Measurements from ENCODE around the gene C1QTNF6. TPM values are rescaled to one million over a fixed set of nuclear protein-coding genes. Genes with fewer than 3 reads are reported as not detected.

Gene C1QTNF6
- total RNA-seq, 2 experiments from 2014 or later = 7.3 to 19.6 TPM

DNA sequence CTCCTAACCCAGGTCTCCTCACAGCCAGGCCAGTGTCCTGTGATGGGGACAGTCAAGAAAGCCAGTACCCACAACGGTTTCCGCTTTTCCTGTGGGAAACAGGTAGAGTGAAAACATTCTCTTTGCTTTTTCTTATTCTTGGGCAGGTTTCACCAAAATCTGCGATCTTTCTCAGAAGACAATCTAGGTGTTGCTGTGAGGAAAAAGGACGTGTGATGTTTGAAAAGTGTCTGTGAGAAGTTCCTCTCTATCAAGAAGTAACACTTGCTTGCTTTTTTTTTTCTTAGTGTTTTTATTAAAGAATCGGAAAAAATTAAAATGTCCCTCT, 29.1 kb downstream of the C1QTNF6 start:
- Histone ChIP-seq H3K36me3 (ENCODE audit: insufficient read depth, low read length) (no peaks in the 10 kb centered on the region), H3K4me3 (ENCODE audit: low read depth, low read length, poor library complexity, severe bottlenecking) (no peak overlapping the region), H2AFZ (ENCODE audit: low read length) (no peak overlapping the region), H3K27ac (ENCODE audit: low read depth, low read length, poor library complexity, severe bottlenecking) (no peak overlapping the region), H3K9me3 (ENCODE audit: low read length) (peaks cover 15% of the 10 kb centered on the region; the same call in 1 of the 2 replicates), H3K79me2 (ENCODE audit: insufficient read depth, low read depth, low read length) (no peaks in the 10 kb centered on the region), H3K4me2 (ENCODE audit: low read length) (no peak overlapping the region), H3K4me1 (ENCODE audit: insufficient read depth, low read length, poor library complexity, severe bottlenecking) (peaks cover under 1% of the 10 kb centered on the region), H4K20me1 (ENCODE audit: insufficient read depth, low read length) (no peaks in the 10 kb centered on the region), H3K9me2 (ENCODE audit: insufficient read depth, low read length) (no peaks in the 10 kb centered on the region)
- intact Hi-C loops (cut with micrococcal nuclease; ENCODE audit: unreplicated experiment) = no loop called here
- DNase-seq (ENCODE audit: low spot score) = no peak
- POLR2A ChIA-PET = no interaction called here
- no TSS peak for BruUV-seq (replicated peaks)
- no peak for TF ChIP-seq EZH2phosphoT487 (IDR thresholded peaks at IDR 0.05; ENCODE audit: borderline replicate concordance, low read depth, low read length)
- TF ChIP-seq, protein P1, sequence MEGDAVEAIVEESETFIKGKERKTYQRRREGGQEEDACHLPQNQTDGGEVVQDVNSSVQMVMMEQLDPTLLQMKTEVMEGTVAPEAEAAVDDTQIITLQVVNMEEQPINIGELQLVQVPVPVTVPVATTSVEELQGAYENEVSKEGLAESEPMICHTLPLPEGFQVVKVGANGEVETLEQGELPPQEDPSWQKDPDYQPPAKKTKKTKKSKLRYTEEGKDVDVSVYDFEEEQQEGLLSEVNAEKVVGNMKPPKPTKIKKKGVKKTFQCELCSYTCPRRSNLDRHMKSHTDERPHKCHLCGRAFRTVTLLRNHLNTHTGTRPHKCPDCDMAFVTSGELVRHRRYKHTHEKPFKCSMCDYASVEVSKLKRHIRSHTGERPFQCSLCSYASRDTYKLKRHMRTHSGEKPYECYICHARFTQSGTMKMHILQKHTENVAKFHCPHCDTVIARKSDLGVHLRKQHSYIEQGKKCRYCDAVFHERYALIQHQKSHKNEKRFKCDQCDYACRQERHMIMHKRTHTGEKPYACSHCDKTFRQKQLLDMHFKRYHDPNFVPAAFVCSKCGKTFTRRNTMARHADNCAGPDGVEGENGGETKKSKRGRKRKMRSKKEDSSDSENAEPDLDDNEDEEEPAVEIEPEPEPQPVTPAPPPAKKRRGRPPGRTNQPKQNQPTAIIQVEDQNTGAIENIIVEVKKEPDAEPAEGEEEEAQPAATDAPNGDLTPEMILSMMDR (conservative IDR thresholded peaks at IDR 0.05; ENCODE audit: low read length) = no peak
- CTCF ChIA-PET (ENCODE audit: unreplicated experiment) = no interaction called here

DNA sequence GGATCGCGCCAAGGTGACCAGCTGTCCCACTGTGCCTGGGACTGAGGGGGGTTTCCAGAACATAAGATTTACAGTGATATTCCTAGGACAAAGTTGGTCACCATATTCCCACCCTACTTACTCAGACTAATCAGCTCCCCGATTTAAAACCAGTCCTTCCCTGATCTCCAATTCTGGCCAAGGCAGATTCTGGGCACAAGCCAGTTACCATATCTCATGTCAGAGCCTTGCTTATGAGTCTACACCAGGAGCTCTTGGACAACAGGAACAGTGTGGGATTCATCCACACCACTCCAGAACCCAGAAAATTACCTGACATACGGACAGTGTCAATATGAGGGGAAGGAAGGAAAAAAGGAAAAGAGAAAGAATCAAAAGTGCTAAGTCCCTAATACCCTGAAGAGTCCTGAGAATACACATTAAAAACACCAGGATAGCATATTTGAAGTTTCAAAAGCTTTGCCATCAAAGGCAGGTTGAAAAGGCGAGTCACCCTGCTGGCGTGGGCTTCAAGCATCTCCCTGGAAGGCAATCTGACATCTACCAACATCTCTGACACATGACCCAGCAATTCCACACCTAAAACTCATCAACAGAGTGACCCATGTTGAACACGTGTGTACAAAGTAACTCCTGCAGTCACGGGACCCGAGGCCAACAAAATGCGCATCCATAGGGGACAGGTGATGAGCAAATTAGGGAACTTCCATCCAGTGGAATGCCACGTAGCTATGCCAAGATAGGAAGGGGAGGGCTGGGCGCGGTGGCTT, 30.3 kb downstream of the C1QTNF6 start:
- CTCF ChIA-PET (ENCODE audit: unreplicated experiment) = interaction anchor here (0.6 kb wide), 1 partner anchor 44 kb away, joined by 3 read pairs; no protein-coding TSS in a partner anchor
- TF ChIP-seq, protein P1 (conservative IDR thresholded peaks at IDR 0.05; ENCODE audit: low read length) = no peak
- no peak for TF ChIP-seq EZH2phosphoT487 (IDR thresholded peaks at IDR 0.05; ENCODE audit: borderline replicate concordance, low read depth, low read length)
- no peaks in the 10 kb centered on the region for H3K36me3 ChIP-seq (ENCODE audit: insufficient read depth, low read length)
- H2AFZ ChIP-seq (ENCODE audit: low read length) = no peak overlapping the region
- H3K4me2 ChIP-seq (ENCODE audit: low read length) = no peak overlapping the region
- intact Hi-C loops (cut with micrococcal nuclease; ENCODE audit: unreplicated experiment) = no loop called here
- no peaks in the 10 kb centered on the region for H3K4me1 ChIP-seq (ENCODE audit: insufficient read depth, low read length, poor library complexity, severe bottlenecking)
- H3K4me3 ChIP-seq (ENCODE audit: low read depth, low read length, poor library complexity, severe bottlenecking) = no peak overlapping the region
- no TSS peak for BruUV-seq (replicated peaks)
- POLR2A ChIA-PET = no interaction called here
- no peak overlapping the region for H3K27ac ChIP-seq (ENCODE audit: low read depth, low read length, poor library complexity, severe bottlenecking)
- no peaks in the 10 kb centered on the region for H3K79me2 ChIP-seq (ENCODE audit: insufficient read depth, low read depth, low read length)
- H3K9me2 ChIP-seq (ENCODE audit: insufficient read depth, low read length) = no peaks in the 10 kb centered on the region
- DNase-seq (ENCODE audit: low spot score) = no peak
- peaks cover 15% of the 10 kb centered on the region; the same call in 1 of the 2 replicates for H3K9me3 ChIP-seq (ENCODE audit: low read length)
- no peaks in the 10 kb centered on the region for H4K20me1 ChIP-seq (ENCODE audit: insufficient read depth, low read length)
